AG09309 (cell line): ENCODE results near the gene DNAL4.

Experiments
- DNase-seq: peaks from one replicate; pipeline ENCODE4 v3.0.0-alpha.2; 2010; ENCODE audit warnings: low read depth
- H3K4me3 ChIP-seq: 2 replicates; pipeline ENCODE4 v1.5.1; 2011; ENCODE audit warnings: mild to moderate bottlenecking, low read depth, low read length, moderate library complexity; ENCODE audit not compliant: control insufficient read depth
- TF ChIP-seq, protein P1 (sequence below): IDR thresholded peaks from 2 replicates; pipeline ENCODE4 v1.5.1; 2011; ENCODE audit warnings: mild to moderate bottlenecking, low read depth, low read length, inconsistent platforms; ENCODE audit not compliant: insufficient read depth, control insufficient read depth; ENCODE audit errors: missing control alignments

The DNAL4 gene

DNA sequence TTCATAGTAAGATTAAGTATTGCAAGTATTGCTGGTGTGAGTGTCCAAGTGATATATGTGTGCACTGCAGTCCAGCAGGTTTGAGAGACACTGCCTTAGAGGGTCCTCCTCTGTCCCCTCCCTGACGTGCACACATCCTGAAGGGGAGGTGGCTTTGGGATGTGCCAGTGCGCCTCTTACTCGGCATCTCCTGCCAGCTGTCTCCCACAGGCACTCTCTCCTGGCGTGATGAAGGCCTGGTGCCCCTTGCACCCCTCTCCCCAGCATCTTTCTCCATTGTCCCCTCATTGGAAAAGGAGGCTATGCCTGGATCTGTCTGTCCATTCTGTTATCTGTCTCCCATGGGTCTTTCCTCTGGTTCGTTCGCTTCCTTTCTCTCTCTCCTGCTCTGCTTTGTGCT is 64.0 kb downstream of the DNAL4 start:
- TF ChIP-seq, protein P1, sequence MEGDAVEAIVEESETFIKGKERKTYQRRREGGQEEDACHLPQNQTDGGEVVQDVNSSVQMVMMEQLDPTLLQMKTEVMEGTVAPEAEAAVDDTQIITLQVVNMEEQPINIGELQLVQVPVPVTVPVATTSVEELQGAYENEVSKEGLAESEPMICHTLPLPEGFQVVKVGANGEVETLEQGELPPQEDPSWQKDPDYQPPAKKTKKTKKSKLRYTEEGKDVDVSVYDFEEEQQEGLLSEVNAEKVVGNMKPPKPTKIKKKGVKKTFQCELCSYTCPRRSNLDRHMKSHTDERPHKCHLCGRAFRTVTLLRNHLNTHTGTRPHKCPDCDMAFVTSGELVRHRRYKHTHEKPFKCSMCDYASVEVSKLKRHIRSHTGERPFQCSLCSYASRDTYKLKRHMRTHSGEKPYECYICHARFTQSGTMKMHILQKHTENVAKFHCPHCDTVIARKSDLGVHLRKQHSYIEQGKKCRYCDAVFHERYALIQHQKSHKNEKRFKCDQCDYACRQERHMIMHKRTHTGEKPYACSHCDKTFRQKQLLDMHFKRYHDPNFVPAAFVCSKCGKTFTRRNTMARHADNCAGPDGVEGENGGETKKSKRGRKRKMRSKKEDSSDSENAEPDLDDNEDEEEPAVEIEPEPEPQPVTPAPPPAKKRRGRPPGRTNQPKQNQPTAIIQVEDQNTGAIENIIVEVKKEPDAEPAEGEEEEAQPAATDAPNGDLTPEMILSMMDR, result no peak
- no peak for DNase-seq

GRCh38 chr22:38728871-38729796 is 64.8 kb downstream of the DNAL4 start:
- H3K4me3 ChIP-seq, result no peak overlapping the region
- DNase-seq, result no peak
- TF ChIP-seq, protein P1, result no peak

More for the DNA sequence above, 64.0 kb downstream of the DNAL4 start:
- H3K4me3 ChIP-seq, result no peak overlapping the region
